ENCODE measurements around the gene IRF2BPL. TPM values are rescaled to one million over a fixed set of nuclear protein-coding genes. Genes with fewer than 3 reads are reported as not detected.

IRF2BPL gene
- total and polyA plus RNA-seq, 5 donors from 2014 or later, result 2.2 to 48.9 (median 4.8) TPM

DNA sequence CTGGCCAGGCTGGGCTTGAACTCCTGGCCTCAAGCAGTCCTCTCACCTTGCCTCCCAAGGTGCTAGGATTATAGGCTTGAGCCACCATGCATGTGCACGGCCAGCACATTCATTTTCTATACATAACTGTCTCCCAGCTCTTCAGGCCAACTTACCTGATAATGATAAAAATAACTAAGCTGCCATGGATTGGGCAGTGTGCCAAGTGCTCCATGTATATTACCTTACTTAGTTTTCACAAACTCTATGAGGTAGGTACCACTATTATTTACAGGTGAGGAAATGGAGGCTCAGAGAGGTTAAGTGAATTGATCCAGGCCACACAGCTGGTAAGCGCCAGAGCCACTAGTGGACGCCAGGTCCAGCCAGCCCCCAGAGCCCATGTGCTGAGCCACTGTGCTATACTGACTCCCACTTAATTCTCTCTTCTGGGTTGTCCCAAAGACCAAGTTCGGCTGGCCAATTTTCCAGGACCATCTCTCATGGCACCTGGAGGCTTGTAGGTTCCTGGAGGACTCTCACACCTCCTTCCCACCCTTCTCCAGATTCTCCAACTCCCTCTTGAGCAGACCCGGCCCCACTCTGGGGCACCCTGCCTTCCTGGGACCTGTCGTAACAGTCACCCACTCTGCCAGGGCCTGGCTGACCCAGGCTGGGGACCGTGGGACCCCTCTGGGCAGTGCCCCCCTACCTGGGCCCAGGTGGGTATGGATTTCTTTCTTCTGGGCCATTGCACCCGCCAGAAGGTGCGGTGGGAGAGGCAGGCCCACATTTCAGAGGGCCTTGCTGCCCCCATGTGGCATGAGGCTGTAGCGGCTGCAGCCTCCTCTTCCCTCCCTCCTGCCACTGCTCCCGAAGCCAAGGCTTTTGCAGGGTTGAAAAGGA, 39.4 kb upstream of the IRF2BPL start:
- peak in 1 of 2 donors; percentile 67 for ATAC-seq (ENCODE audit: low read depth in 2 of 2)
- peaks cover 0 to 6% (median 3%) of the 10 kb centered on the region in 4 donors for H3K4me1 Mint-ChIP-seq
- no peaks in the 10 kb centered on the region for H3K4me1 ChIP-seq (ENCODE audit: control insufficient read depth, insufficient read depth, low read length, poor library complexity, severe bottlenecking)
- peaks cover 23% of the 10 kb centered on the region for H3K27me3 Mint-ChIP-seq
- no peaks in the 10 kb centered on the region for H3K36me3 Mint-ChIP-seq
- no peaks in the 10 kb centered on the region for H3K9me3 ChIP-seq (ENCODE audit: control insufficient read depth in 2 of 2, low read length in 2 of 2)
- H3K27me3 ChIP-seq (ENCODE audit: control insufficient read depth, insufficient read depth, low read length), result peaks cover 3% of the 10 kb centered on the region
- H3K27ac Mint-ChIP-seq, result no peak overlapping the region
- no peak overlapping the region for H3K4me3 Mint-ChIP-seq
- no peak overlapping the region for H3K4me3 ChIP-seq (ENCODE audit: low read depth, low read length)
- H3K9me3 Mint-ChIP-seq, result no peaks in the 10 kb centered on the region
- peak; percentile 31 to 56 (median 49) for DNase-seq
- H3K27ac ChIP-seq (ENCODE audit: insufficient read depth, low read length, poor library complexity, severe bottlenecking), result no peak overlapping the region
- H3K36me3 ChIP-seq (ENCODE audit: control insufficient read depth, insufficient read depth, low read length), result no peaks in the 10 kb centered on the region

DNA sequence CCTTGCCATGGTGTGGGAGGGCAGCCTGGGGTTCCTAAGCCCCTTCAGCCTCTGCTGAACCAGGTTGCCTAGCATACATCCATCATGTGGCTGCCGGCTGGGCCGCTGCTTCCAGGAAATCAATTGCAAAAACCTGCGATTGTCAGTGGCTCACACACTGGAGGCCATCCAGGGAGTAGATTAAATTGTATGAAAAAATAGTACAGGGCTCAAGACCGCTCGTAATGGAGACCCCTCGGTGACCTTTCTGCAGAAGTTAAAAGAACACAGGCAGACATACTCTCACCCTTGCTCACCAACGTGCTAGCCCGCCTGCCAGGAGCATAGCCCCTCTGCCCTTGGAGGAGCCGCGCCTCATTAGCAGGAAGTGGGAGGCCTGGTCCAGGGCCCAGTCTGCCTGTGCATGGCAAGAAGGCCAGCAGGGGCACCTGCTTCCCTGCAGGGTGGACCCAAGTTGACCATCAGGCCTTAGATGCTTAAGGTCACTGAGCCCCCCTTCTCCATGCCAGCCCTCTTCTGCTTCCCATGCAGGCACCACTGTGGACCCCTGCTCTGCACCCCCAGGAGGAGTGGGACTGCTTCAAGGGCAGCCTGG, 38.2 kb upstream of the IRF2BPL start:
- Mint-ChIP-seq H3K4me3 (no peak overlapping the region), H3K4me1 (peaks cover 0 to 6% (median 3%) of the 10 kb centered on the region in 4 donors), H3K9me3 (no peaks in the 10 kb centered on the region), H3K36me3 (no peaks in the 10 kb centered on the region), H3K27ac (no peak overlapping the region), H3K27me3 (peaks cover 23% of the 10 kb centered on the region)
- DNase-seq (no peak), ATAC-seq (ENCODE audit: low read depth in 2 of 2) (no peak)
- H3K27ac ChIP-seq (ENCODE audit: insufficient read depth, low read length, poor library complexity, severe bottlenecking), result no peak overlapping the region
- no peaks in the 10 kb centered on the region for H3K9me3 ChIP-seq (ENCODE audit: control insufficient read depth in 2 of 2, low read length in 2 of 2)
- no peak overlapping the region for H3K4me3 ChIP-seq (ENCODE audit: low read depth, low read length)
- H3K36me3 ChIP-seq (ENCODE audit: control insufficient read depth, insufficient read depth, low read length), result no peaks in the 10 kb centered on the region
- no peaks in the 10 kb centered on the region for H3K4me1 ChIP-seq (ENCODE audit: control insufficient read depth, insufficient read depth, low read length, poor library complexity, severe bottlenecking)
- H3K27me3 ChIP-seq (ENCODE audit: control insufficient read depth, insufficient read depth, low read length), result peaks cover 3% of the 10 kb centered on the region

- Histone ChIP-seq H3K9me3 (ENCODE audit: control insufficient read depth in 2 of 2, low read length in 2 of 2) (no peaks in the 10 kb centered on the region), H3K4me1 (ENCODE audit: control insufficient read depth, insufficient read depth, low read length, poor library complexity, severe bottlenecking) (no peaks in the 10 kb centered on the region), H3K4me3 (ENCODE audit: low read depth, low read length) (no peak overlapping the region), H3K27me3 (ENCODE audit: control insufficient read depth, insufficient read depth, low read length) (peaks cover 3% of the 10 kb centered on the region), H3K27ac (ENCODE audit: insufficient read depth, low read length, poor library complexity, severe bottlenecking) (no peak overlapping the region), H3K36me3 (ENCODE audit: control insufficient read depth, insufficient read depth, low read length) (no peaks in the 10 kb centered on the region)
- ATAC-seq (ENCODE audit: low read depth in 2 of 2) (no peak), DNase-seq (no peak)
- H3K36me3 Mint-ChIP-seq, result no peaks in the 10 kb centered on the region
- no peaks in the 10 kb centered on the region for H3K9me3 Mint-ChIP-seq
- H3K4me3 Mint-ChIP-seq, result no peak overlapping the region
- H3K27ac Mint-ChIP-seq, result peak overlapping the region in 1 of 3 donors; percentile 67
- H3K4me1 Mint-ChIP-seq, result peaks cover 0 to 6% (median 3%) of the 10 kb centered on the region in 4 donors
- H3K27me3 Mint-ChIP-seq, result peaks cover 23% of the 10 kb centered on the region
Observed at GRCh38 chr14:77065851-77066577, 37.5 kb upstream of the IRF2BPL start.

- ATAC-seq (ENCODE audit: low read depth in 2 of 2) (no peak), DNase-seq (no peak)
- H3K4me3 Mint-ChIP-seq, result no peak overlapping the region
- no peaks in the 10 kb centered on the region for H3K36me3 Mint-ChIP-seq
- H3K27me3 Mint-ChIP-seq, result peaks cover 16% of the 10 kb centered on the region
- H3K4me1 Mint-ChIP-seq, result peaks cover 0 to 6% (median 3%) of the 10 kb centered on the region in 4 donors
- Histone ChIP-seq H3K4me1 (ENCODE audit: control insufficient read depth, insufficient read depth, low read length, poor library complexity, severe bottlenecking) (no peaks in the 10 kb centered on the region), H3K27ac (ENCODE audit: insufficient read depth, low read length, poor library complexity, severe bottlenecking) (no peak overlapping the region), H3K9me3 (ENCODE audit: control insufficient read depth in 2 of 2, low read length in 2 of 2) (no peaks in the 10 kb centered on the region), H3K4me3 (ENCODE audit: low read depth, low read length) (no peak overlapping the region), H3K36me3 (ENCODE audit: control insufficient read depth, insufficient read depth, low read length) (no peaks in the 10 kb centered on the region), H3K27me3 (ENCODE audit: control insufficient read depth, insufficient read depth, low read length) (peaks cover 3% of the 10 kb centered on the region)
- H3K27ac Mint-ChIP-seq, result peak overlapping the region in 2 of 3 donors; percentile 6 to 38
- no peaks in the 10 kb centered on the region for H3K9me3 Mint-ChIP-seq
Observed at GRCh38 chr14:77064521-77065178, 36.1 kb upstream of the IRF2BPL start.

GRCh38 chr14:77063571-77064171, 35.2 kb upstream of the IRF2BPL start:
- peaks cover 7% of the 10 kb centered on the region for H3K27me3 Mint-ChIP-seq
- H3K27ac Mint-ChIP-seq, result peak overlapping the region in 2 of 3 donors; percentile 15 to 25
- no peaks in the 10 kb centered on the region for H3K36me3 Mint-ChIP-seq

GRCh38 chr14:77062261-77062660, 33.8 kb upstream of the IRF2BPL start:
- H3K4me3 Mint-ChIP-seq, result no peak overlapping the region
- no peaks in the 10 kb centered on the region for H3K36me3 ChIP-seq (ENCODE audit: control insufficient read depth, insufficient read depth, low read length)
- H3K36me3 Mint-ChIP-seq, result no peaks in the 10 kb centered on the region
- H3K9me3 ChIP-seq (ENCODE audit: control insufficient read depth in 2 of 2, low read length in 2 of 2), result no peaks in the 10 kb centered on the region
- no peaks in the 10 kb centered on the region for H3K9me3 Mint-ChIP-seq
- H3K27ac ChIP-seq (ENCODE audit: insufficient read depth, low read length, poor library complexity, severe bottlenecking), result no peak overlapping the region
- ATAC-seq (ENCODE audit: low read depth in 2 of 2) (no peak), DNase-seq (no peak)
- no peak overlapping the region for H3K27ac Mint-ChIP-seq
- no peaks in the 10 kb centered on the region for H3K27me3 Mint-ChIP-seq
- no peaks in the 10 kb centered on the region for H3K27me3 ChIP-seq (ENCODE audit: control insufficient read depth, insufficient read depth, low read length)
- no peak overlapping the region for H3K4me3 ChIP-seq (ENCODE audit: low read depth, low read length)
- no peaks in the 10 kb centered on the region for H3K4me1 Mint-ChIP-seq
- no peaks in the 10 kb centered on the region for H3K4me1 ChIP-seq (ENCODE audit: control insufficient read depth, insufficient read depth, low read length, poor library complexity, severe bottlenecking)

More at GRCh38 chr14:77063571-77064171, 35.2 kb upstream of the IRF2BPL start:
- Mint-ChIP-seq H3K4me1 (peaks cover 0 to 4% (median 3%) of the 10 kb centered on the region in 4 donors), H3K9me3 (no peaks in the 10 kb centered on the region), H3K4me3 (no peak overlapping the region)
- no peak overlapping the region for H3K27ac ChIP-seq (ENCODE audit: insufficient read depth, low read length, poor library complexity, severe bottlenecking)
- no peak overlapping the region for H3K4me3 ChIP-seq (ENCODE audit: low read depth, low read length)
- no peak for ATAC-seq (ENCODE audit: low read depth in 2 of 2)
- no peaks in the 10 kb centered on the region for H3K36me3 ChIP-seq (ENCODE audit: control insufficient read depth, insufficient read depth, low read length)
- no peaks in the 10 kb centered on the region for H3K4me1 ChIP-seq (ENCODE audit: control insufficient read depth, insufficient read depth, low read length, poor library complexity, severe bottlenecking)
- H3K27me3 ChIP-seq (ENCODE audit: control insufficient read depth, insufficient read depth, low read length), result peaks cover 1% of the 10 kb centered on the region
- no peak for DNase-seq
- no peaks in the 10 kb centered on the region for H3K9me3 ChIP-seq (ENCODE audit: control insufficient read depth in 2 of 2, low read length in 2 of 2)

GRCh38 chr14:77061630-77062257, 33.2 kb upstream of the IRF2BPL start:
- Mint-ChIP-seq H3K27ac (no peak overlapping the region), H3K4me3 (no peak overlapping the region), H3K9me3 (no peaks in the 10 kb centered on the region), H3K27me3 (no peaks in the 10 kb centered on the region), H3K36me3 (no peaks in the 10 kb centered on the region), H3K4me1 (no peaks in the 10 kb centered on the region)
- Histone ChIP-seq H3K9me3 (ENCODE audit: control insufficient read depth in 2 of 2, low read length in 2 of 2) (no peaks in the 10 kb centered on the region), H3K27ac (ENCODE audit: insufficient read depth, low read length, poor library complexity, severe bottlenecking) (no peak overlapping the region), H3K4me1 (ENCODE audit: control insufficient read depth, insufficient read depth, low read length, poor library complexity, severe bottlenecking) (no peaks in the 10 kb centered on the region), H3K4me3 (ENCODE audit: low read depth, low read length) (no peak overlapping the region), H3K27me3 (ENCODE audit: control insufficient read depth, insufficient read depth, low read length) (no peaks in the 10 kb centered on the region), H3K36me3 (ENCODE audit: control insufficient read depth, insufficient read depth, low read length) (no peaks in the 10 kb centered on the region)
- DNase-seq (no peak), ATAC-seq (ENCODE audit: low read depth in 2 of 2) (no peak)

Data from CD4-positive, CD25-positive, alpha-beta regulatory T cell (primary cell).